GM23338 (cell line): ENCODE data around the gene CNTNAP5. TPM values are rescaled to one million over a fixed set of nuclear protein-coding genes. Genes with fewer than 3 reads are reported as not detected.

Source experiments
- ATAC-seq: fragments of 200-7000 bp; cut with Tn5 transposase; 3 replicates; pipeline ENCODE4 v1.9.1; 2020
- DNase-seq: peaks from one replicate; pipeline ENCODE4 v3.0.0-alpha.2; 2015; ENCODE audit warnings: low spot score
- H2AFZ ChIP-seq: fragments of 200-600 bp; sonication (generic); 2 replicates; pipeline ENCODE4 v1.8.0; 2016; ENCODE audit warnings: antibody characterized with exemption, mild to moderate bottlenecking, moderate library complexity
- H3F3A ChIP-seq: fragments of 200-600 bp; sonication (generic); replicated peaks from 2 replicates; pipeline ENCODE4 v1.8.0; 2017; ENCODE audit warnings: antibody characterized with exemption, mixed run types, low read depth
- H3K27ac ChIP-seq: fragments of 200-600 bp; sonication (generic); 2 replicates; pipeline ENCODE4 v1.6.1; 2016; ENCODE audit warnings: low read depth
- H3K27me3 ChIP-seq: fragments of 200-600 bp; sonication (generic); 2 replicates; pipeline ENCODE4 v1.8.0; 2016; ENCODE audit warnings: mild to moderate bottlenecking, mixed run types, moderate library complexity; ENCODE audit not compliant: insufficient read depth
- H3K36me3 ChIP-seq: fragments of 200-600 bp; sonication (generic); 2 replicates; pipeline ENCODE4 v1.8.0; 2016; ENCODE audit warnings: mild to moderate bottlenecking; ENCODE audit not compliant: insufficient read depth
- H3K4me1 ChIP-seq: fragments of 200-600 bp; sonication (generic); 2 replicates; pipeline ENCODE4 v1.8.0; 2016; ENCODE audit warnings: mild to moderate bottlenecking, moderate library complexity; ENCODE audit not compliant: insufficient read depth
- H3K4me2 ChIP-seq: fragments of 200-600 bp; sonication (generic); 2 replicates; pipeline ENCODE4 v1.7.1; 2017; ENCODE audit warnings: mixed run types
- H3K4me3 ChIP-seq: fragments of 200-600 bp; sonication (generic); 2 replicates; pipeline ENCODE4 v1.6.1; 2016; ENCODE audit warnings: mixed run types
- H3K79me2 ChIP-seq: fragments of 200-600 bp; sonication (generic); replicated peaks from 2 replicates; pipeline ENCODE4 v1.8.0; 2017; ENCODE audit warnings: mild to moderate bottlenecking; ENCODE audit not compliant: insufficient read depth
- H3K9me2 ChIP-seq: fragments of 200-600 bp; sonication (generic); 2 replicates; pipeline ENCODE4 v1.8.0; 2017; ENCODE audit not compliant: insufficient read depth
- H4K20me1 ChIP-seq: fragments of 200-600 bp; sonication (generic); replicated peaks from 2 replicates; pipeline ENCODE4 v1.8.0; 2017; ENCODE audit warnings: mild to moderate bottlenecking; ENCODE audit not compliant: insufficient read depth
- H3K27ac Mint-ChIP-seq: 2 replicates; pipeline ENCODE4 v1.8.0; 2020; ENCODE audit warnings: inconsistent platforms, mild to moderate bottlenecking, moderate library complexity, mixed read lengths
- H3K27me3 Mint-ChIP-seq: 3 replicates; pipeline ENCODE4 v1.8.0; 2022; ENCODE audit warnings: low read depth, mild to moderate bottlenecking, moderate library complexity, mixed read lengths, inconsistent platforms; ENCODE audit not compliant: insufficient read depth, poor library complexity
- H3K36me3 Mint-ChIP-seq: 3 replicates; pipeline ENCODE4 v1.8.0; 2021; ENCODE audit warnings: low read depth, mild to moderate bottlenecking, inconsistent platforms, moderate library complexity, mixed read lengths
- H3K4me1 Mint-ChIP-seq: 3 replicates; pipeline ENCODE4 v1.8.0; 2020; ENCODE audit warnings: mild to moderate bottlenecking, inconsistent platforms, mixed read lengths
- H3K4me3 Mint-ChIP-seq: 3 replicates; pipeline ENCODE4 v1.8.0; 2021; ENCODE audit warnings: moderate library complexity, mild to moderate bottlenecking, inconsistent platforms, mixed read lengths
- H3K9me3 Mint-ChIP-seq: 3 replicates; pipeline ENCODE4 v1.8.0; 2020; ENCODE audit warnings: moderate library complexity, mild to moderate bottlenecking, inconsistent platforms, mixed read lengths
- CREB1 ChIP-seq: fragments of 250-450 bp; sonication (Bioruptor Pico); IDR thresholded peaks from 2 replicates; pipeline ENCODE4 v1.5.0; 2020; ENCODE audit warnings: low read depth, mild to moderate bottlenecking, moderate library complexity
- EZH2 ChIP-seq: fragments of 200-600 bp; sonication (generic); IDR thresholded peaks from one replicate; pipeline ENCODE4 v1.8.0; 2017; ENCODE audit warnings: antibody characterized with exemption, mild to moderate bottlenecking, low read depth; ENCODE audit not compliant: unreplicated experiment
- EZH2phosphoT487 ChIP-seq: fragments of 200-600 bp; sonication (generic); IDR thresholded peaks from one replicate; pipeline ENCODE4 v1.8.1; 2018; ENCODE audit warnings: antibody characterized with exemption; ENCODE audit not compliant: unreplicated experiment
- JUNB ChIP-seq: IDR thresholded peaks from one replicate; pipeline ENCODE4 v1.6.1; 2016; ENCODE audit warnings: antibody characterized with exemption; ENCODE audit not compliant: unreplicated experiment
- NANOG ChIP-seq: IDR thresholded peaks from 2 replicates; pipeline ENCODE4 v1.6.1; 2016; ENCODE audit warnings: antibody characterized with exemption, borderline replicate concordance
- POLR2AphosphoS5 ChIP-seq: IDR thresholded peaks from 2 replicates; pipeline ENCODE4 v1.6.1; 2016; ENCODE audit warnings: antibody characterized with exemption, low read depth
- STAT1 ChIP-seq: IDR thresholded peaks from one replicate; pipeline ENCODE4 v1.6.1; 2016; ENCODE audit warnings: antibody characterized with exemption; ENCODE audit not compliant: unreplicated experiment
- ZNF114 ChIP-seq: fragments of 250-450 bp; sonication (Bioruptor Pico); IDR thresholded peaks from 2 replicates; pipeline ENCODE4 v1.5.0; 2020; ENCODE audit warnings: mild to moderate bottlenecking, moderate library complexity
- ZNF331 ChIP-seq: fragments of 250-450 bp; sonication (Bioruptor Pico); IDR thresholded peaks from 2 replicates; pipeline ENCODE4 v1.5.0; 2020; ENCODE audit warnings: low read depth, mild to moderate bottlenecking, moderate library complexity
- polyA plus RNA-seq: library from polyadenylated mRNA; unstranded; fragments of >200 nt; fragmentation: Nextera tagmentation; extraction: Ambion mirVana; gene quantifications from 2 replicates; pipeline ENCODE4 v1.2.1, GENCODE V29; 2016
- total RNA-seq: library from RNA; depleted of rRNA; stranded (reverse); fragments of >200 nt; shearing (Covaris generic); gene quantifications from 2 replicates; pipeline ENCODE4 v1.2.3, GENCODE V29; 2014
- TF ChIP-seq, protein P1 (sequence below): IDR thresholded peaks from 2 replicates; pipeline ENCODE4 v1.6.1; 2016; ENCODE audit warnings: antibody characterized with exemption
- TF ChIP-seq, protein P2 (sequence below): IDR thresholded peaks from one replicate; pipeline ENCODE4 v1.6.1; 2018; ENCODE audit warnings: antibody characterized with exemption; ENCODE audit not compliant: unreplicated experiment
- TF ChIP-seq, protein P3 (sequence below): fragments of 250-450 bp; sonication (Bioruptor Pico); IDR thresholded peaks from 2 replicates; pipeline ENCODE4 v1.5.0; 2020; ENCODE audit warnings: mild to moderate bottlenecking, moderate library complexity
- TF ChIP-seq, protein P4 (sequence below), 2 experiments: fragments of 200-600 bp in 1 of 2; sonication (generic) in 1 of 2; conservative IDR thresholded peaks; 2 replicates each; pipeline versions ENCODE4 v1.5.1 to v1.6.1; 2016 to 2017; ENCODE audit warnings: antibody characterized with exemption in 2 of 2, low read depth in 2 of 2, mild to moderate bottlenecking in 2 of 2, moderate library complexity in 1 of 2

CNTNAP5 gene
- total and polyA plus RNA-seq, 2 experiments from 2014 or later = 0.49 to 0.50 TPM

DNA sequence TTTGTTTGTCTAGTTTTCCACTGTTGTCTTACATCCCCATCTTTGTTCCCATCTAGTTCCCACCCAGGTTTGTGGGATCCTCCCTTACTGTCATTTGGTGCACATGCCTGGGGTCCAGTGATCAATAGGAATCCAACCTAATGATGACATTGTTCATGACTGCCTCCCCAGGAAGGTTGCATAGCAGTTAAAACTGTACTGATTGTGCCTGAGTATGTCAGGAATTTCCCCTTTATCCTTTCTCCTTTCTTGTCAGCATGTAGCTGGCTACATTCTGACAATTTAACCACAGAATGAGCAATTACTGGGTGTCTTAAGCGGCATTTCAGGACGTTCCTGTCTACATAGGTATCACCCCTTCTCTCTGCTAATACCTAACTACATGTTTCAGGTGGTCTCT, 653.0 kb downstream of the CNTNAP5 start:
- Mint-ChIP-seq H3K4me1 (no peaks in the 10 kb centered on the region), H3K4me3 (no peak overlapping the region)

More for the DNA sequence above, 653.0 kb downstream of the CNTNAP5 start:
- Histone ChIP-seq H3K4me2 (no peak overlapping the region), H3K27ac (no peak overlapping the region), H3K36me3 (no peaks in the 10 kb centered on the region), H3K9me2 (peaks cover 12% of the 10 kb centered on the region; the same call in 1 of the 2 replicates), H3K4me3 (no peak overlapping the region), H3K4me1 (no peaks in the 10 kb centered on the region), H3K79me2 (no peaks in the 10 kb centered on the region), H4K20me1 (no peaks in the 10 kb centered on the region), H3K27me3 (no peaks in the 10 kb centered on the region), H3F3A (no peaks in the 10 kb centered on the region), H2AFZ (no peak overlapping the region)
- Mint-ChIP-seq H3K27me3 (no peaks in the 10 kb centered on the region), H3K9me3 (peaks cover 17% of the 10 kb centered on the region), H3K27ac (no peak overlapping the region), H3K36me3 (peaks cover 14% of the 10 kb centered on the region; the same call in 2 of the 3 replicates)
- ATAC-seq (no peak), DNase-seq (no peak)
- no peak for TF ChIP-seq EZH2phosphoT487
- no peak for TF ChIP-seq POLR2AphosphoS5
- TF ChIP-seq JUNB = no peak
- no peak for TF ChIP-seq ZNF331 (CRISPR knock-in tag)
- TF ChIP-seq, protein P1, sequence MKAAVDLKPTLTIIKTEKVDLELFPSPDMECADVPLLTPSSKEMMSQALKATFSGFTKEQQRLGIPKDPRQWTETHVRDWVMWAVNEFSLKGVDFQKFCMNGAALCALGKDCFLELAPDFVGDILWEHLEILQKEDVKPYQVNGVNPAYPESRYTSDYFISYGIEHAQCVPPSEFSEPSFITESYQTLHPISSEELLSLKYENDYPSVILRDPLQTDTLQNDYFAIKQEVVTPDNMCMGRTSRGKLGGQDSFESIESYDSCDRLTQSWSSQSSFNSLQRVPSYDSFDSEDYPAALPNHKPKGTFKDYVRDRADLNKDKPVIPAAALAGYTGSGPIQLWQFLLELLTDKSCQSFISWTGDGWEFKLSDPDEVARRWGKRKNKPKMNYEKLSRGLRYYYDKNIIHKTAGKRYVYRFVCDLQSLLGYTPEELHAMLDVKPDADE = no peak
- TF ChIP-seq STAT1 = no peak
- TF ChIP-seq, protein P2, sequence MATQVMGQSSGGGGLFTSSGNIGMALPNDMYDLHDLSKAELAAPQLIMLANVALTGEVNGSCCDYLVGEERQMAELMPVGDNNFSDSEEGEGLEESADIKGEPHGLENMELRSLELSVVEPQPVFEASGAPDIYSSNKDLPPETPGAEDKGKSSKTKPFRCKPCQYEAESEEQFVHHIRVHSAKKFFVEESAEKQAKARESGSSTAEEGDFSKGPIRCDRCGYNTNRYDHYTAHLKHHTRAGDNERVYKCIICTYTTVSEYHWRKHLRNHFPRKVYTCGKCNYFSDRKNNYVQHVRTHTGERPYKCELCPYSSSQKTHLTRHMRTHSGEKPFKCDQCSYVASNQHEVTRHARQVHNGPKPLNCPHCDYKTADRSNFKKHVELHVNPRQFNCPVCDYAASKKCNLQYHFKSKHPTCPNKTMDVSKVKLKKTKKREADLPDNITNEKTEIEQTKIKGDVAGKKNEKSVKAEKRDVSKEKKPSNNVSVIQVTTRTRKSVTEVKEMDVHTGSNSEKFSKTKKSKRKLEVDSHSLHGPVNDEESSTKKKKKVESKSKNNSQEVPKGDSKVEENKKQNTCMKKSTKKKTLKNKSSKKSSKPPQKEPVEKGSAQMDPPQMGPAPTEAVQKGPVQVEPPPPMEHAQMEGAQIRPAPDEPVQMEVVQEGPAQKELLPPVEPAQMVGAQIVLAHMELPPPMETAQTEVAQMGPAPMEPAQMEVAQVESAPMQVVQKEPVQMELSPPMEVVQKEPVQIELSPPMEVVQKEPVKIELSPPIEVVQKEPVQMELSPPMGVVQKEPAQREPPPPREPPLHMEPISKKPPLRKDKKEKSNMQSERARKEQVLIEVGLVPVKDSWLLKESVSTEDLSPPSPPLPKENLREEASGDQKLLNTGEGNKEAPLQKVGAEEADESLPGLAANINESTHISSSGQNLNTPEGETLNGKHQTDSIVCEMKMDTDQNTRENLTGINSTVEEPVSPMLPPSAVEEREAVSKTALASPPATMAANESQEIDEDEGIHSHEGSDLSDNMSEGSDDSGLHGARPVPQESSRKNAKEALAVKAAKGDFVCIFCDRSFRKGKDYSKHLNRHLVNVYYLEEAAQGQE = no peak
- TF ChIP-seq, protein P3, sequence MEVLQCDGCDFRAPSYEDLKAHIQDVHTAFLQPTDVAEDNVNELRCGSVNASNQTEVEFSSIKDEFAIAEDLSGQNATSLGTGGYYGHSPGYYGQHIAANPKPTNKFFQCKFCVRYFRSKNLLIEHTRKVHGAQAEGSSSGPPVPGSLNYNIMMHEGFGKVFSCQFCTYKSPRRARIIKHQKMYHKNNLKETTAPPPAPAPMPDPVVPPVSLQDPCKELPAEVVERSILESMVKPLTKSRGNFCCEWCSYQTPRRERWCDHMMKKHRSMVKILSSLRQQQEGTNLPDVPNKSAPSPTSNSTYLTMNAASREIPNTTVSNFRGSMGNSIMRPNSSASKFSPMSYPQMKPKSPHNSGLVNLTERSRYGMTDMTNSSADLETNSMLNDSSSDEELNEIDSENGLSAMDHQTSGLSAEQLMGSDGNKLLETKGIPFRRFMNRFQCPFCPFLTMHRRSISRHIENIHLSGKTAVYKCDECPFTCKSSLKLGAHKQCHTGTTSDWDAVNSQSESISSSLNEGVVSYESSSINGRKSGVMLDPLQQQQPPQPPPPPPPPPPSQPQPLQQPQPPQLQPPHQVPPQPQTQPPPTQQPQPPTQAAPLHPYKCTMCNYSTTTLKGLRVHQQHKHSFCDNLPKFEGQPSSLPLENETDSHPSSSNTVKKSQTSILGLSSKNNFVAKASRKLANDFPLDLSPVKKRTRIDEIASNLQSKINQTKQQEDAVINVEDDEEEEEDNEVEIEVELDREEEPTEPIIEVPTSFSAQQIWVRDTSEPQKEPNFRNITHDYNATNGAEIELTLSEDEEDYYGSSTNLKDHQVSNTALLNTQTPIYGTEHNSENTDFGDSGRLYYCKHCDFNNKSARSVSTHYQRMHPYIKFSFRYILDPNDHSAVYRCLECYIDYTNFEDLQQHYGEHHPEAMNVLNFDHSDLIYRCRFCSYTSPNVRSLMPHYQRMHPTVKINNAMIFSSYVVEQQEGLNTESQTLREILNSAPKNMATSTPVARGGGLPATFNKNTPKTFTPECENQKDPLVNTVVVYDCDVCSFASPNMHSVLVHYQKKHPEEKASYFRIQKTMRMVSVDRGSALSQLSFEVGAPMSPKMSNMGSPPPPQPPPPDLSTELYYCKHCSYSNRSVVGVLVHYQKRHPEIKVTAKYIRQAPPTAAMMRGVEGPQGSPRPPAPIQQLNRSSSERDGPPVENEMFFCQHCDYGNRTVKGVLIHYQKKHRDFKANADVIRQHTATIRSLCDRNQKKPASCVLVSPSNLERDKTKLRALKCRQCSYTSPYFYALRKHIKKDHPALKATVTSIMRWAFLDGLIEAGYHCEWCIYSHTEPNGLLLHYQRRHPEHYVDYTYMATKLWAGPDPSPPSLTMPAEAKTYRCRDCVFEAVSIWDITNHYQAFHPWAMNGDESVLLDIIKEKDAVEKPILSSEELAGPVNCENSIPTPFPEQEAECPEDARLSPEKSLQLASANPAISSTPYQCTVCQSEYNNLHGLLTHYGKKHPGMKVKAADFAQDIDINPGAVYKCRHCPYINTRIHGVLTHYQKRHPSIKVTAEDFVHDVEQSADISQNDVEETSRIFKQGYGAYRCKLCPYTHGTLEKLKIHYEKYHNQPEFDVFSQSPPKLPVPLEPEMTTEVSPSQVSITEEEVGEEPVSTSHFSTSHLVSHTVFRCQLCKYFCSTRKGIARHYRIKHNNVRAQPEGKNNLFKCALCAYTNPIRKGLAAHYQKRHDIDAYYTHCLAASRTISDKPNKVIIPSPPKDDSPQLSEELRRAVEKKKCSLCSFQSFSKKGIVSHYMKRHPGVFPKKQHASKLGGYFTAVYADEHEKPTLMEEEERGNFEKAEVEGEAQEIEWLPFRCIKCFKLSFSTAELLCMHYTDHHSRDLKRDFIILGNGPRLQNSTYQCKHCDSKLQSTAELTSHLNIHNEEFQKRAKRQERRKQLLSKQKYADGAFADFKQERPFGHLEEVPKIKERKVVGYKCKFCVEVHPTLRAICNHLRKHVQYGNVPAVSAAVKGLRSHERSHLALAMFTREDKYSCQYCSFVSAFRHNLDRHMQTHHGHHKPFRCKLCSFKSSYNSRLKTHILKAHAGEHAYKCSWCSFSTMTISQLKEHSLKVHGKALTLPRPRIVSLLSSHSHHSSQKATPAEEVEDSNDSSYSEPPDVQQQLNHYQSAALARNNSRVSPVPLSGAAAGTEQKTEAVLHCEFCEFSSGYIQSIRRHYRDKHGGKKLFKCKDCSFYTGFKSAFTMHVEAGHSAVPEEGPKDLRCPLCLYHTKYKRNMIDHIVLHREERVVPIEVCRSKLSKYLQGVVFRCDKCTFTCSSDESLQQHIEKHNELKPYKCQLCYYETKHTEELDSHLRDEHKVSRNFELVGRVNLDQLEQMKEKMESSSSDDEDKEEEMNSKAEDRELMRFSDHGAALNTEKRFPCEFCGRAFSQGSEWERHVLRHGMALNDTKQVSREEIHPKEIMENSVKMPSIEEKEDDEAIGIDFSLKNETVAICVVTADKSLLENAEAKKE (CRISPR knock-in tag) = no peak
- TF ChIP-seq ZNF114 (CRISPR knock-in tag) = no peak
- no peak for TF ChIP-seq EZH2
- no peak for TF ChIP-seq CREB1 (CRISPR knock-in tag)
- TF ChIP-seq, protein P4, sequence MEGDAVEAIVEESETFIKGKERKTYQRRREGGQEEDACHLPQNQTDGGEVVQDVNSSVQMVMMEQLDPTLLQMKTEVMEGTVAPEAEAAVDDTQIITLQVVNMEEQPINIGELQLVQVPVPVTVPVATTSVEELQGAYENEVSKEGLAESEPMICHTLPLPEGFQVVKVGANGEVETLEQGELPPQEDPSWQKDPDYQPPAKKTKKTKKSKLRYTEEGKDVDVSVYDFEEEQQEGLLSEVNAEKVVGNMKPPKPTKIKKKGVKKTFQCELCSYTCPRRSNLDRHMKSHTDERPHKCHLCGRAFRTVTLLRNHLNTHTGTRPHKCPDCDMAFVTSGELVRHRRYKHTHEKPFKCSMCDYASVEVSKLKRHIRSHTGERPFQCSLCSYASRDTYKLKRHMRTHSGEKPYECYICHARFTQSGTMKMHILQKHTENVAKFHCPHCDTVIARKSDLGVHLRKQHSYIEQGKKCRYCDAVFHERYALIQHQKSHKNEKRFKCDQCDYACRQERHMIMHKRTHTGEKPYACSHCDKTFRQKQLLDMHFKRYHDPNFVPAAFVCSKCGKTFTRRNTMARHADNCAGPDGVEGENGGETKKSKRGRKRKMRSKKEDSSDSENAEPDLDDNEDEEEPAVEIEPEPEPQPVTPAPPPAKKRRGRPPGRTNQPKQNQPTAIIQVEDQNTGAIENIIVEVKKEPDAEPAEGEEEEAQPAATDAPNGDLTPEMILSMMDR (conservative IDR thresholded peaks at IDR 0.05; ENCODE audit: low read depth in 2 of 2) = no peak
- TF ChIP-seq NANOG = no peak
